Neural cell (in vitro differentiated cells): ENCODE data around the gene INTS14. TPM values are rescaled to one million over a fixed set of nuclear protein-coding genes. Genes with fewer than 3 reads are reported as not detected.

Experiments used
- H2AFZ ChIP-seq: fragments of 200-600, 300-800 bp; sonication (generic), shearing (Covaris generic); 2 replicates; pipeline ENCODE4 v1.6.0; 2014; ENCODE audit warnings: low read depth, mild to moderate bottlenecking, antibody characterized with exemption, low read length, moderate library complexity
- H3F3A ChIP-seq: fragments of 200-600 bp; shearing (Covaris generic); 2 replicates; pipeline ENCODE4 v1.6.1; 2016; ENCODE audit warnings: mild to moderate bottlenecking, moderate library complexity, mixed read lengths, antibody characterized with exemption, low read length; ENCODE audit not compliant: insufficient read depth, poor library complexity, severe bottlenecking
- H3K27ac ChIP-seq: fragments of 200-600, 300-800 bp; sonication (generic), shearing (Covaris generic); 2 replicates; pipeline ENCODE4 v1.5.1; 2014; ENCODE audit warnings: mild to moderate bottlenecking, low read length, moderate library complexity
- H3K27me3 ChIP-seq: fragments of 300-800, 200-600 bp; sonication (generic), shearing (Covaris generic); 2 replicates; pipeline ENCODE4 v1.6.0; 2014; ENCODE audit warnings: mild to moderate bottlenecking, low read depth, low read length, moderate library complexity; ENCODE audit not compliant: insufficient read depth
- H3K36me3 ChIP-seq: fragments of 300-800, 200-600 bp; sonication (generic), shearing (Covaris generic); 2 replicates; pipeline ENCODE4 v1.5.1; 2014; ENCODE audit warnings: mild to moderate bottlenecking, antibody characterized with exemption, low read length, moderate library complexity; ENCODE audit not compliant: insufficient read depth
- H3K4me2 ChIP-seq: fragments of 300-800, 200-600 bp; sonication (generic), shearing (Covaris generic); 2 replicates; pipeline ENCODE4 v1.6.0; 2014; ENCODE audit warnings: mild to moderate bottlenecking, low read length
- H3K4me3 ChIP-seq: fragments of 300-800, 200-600 bp; sonication (generic), shearing (Covaris generic); 2 replicates; pipeline ENCODE4 v1.5.1; 2014; ENCODE audit warnings: mild to moderate bottlenecking, low read length, moderate library complexity
- H3K79me2 ChIP-seq: fragments of 200-600 bp; shearing (Covaris generic); replicated peaks from 2 replicates; pipeline ENCODE4 v1.6.0; 2014; ENCODE audit warnings: mild to moderate bottlenecking, low read length, moderate library complexity; ENCODE audit not compliant: insufficient read depth
- H3K9ac ChIP-seq: fragments of 300-800, 200-600 bp; sonication (generic), shearing (Covaris generic); 2 replicates; pipeline ENCODE4 v1.6.1; 2016; ENCODE audit warnings: mild to moderate bottlenecking, low read length, mixed read lengths
- H3K9me2 ChIP-seq: fragments of 200-600 bp; shearing (Covaris generic); 2 replicates; pipeline ENCODE4 v1.6.1; 2016; ENCODE audit warnings: mild to moderate bottlenecking, low read length, mixed read lengths; ENCODE audit not compliant: insufficient read depth
- H3K9me3 ChIP-seq: fragments of 200-600, 300-800 bp; sonication (generic), shearing (Covaris generic); 2 replicates; pipeline ENCODE4 v1.6.1; 2016; ENCODE audit warnings: mild to moderate bottlenecking, mixed run types, low read length, moderate library complexity, mixed read lengths
- H4K20me1 ChIP-seq: fragments of 200-600 bp; shearing (Covaris generic); 2 replicates; pipeline ENCODE4 v1.6.1; 2016; ENCODE audit warnings: mild to moderate bottlenecking, mixed run types; ENCODE audit not compliant: insufficient read depth
- CTCF ChIP-seq: fragments of 450-650 bp; IDR thresholded peaks from 2 replicates; pipeline ENCODE4 v1.5.1; 2014; ENCODE audit warnings: antibody characterized with exemption, mild to moderate bottlenecking, moderate library complexity; ENCODE audit not compliant: poor library complexity, severe bottlenecking
- EP300 ChIP-seq: fragments of 450-650 bp; conservative IDR thresholded peaks from 2 replicates; pipeline ENCODE4 v1.6.1; 2014; ENCODE audit warnings: antibody characterized with exemption, mild to moderate bottlenecking, moderate library complexity; ENCODE audit not compliant: poor library complexity, severe bottlenecking
- EZH2 ChIP-seq: fragments of 200-600, 300-800 bp; shearing (Covaris generic), sonication (generic); IDR thresholded peaks from 2 replicates; pipeline ENCODE4 v1.6.1; 2014; ENCODE audit warnings: antibody characterized with exemption, low read length, borderline replicate concordance, mild to moderate bottlenecking; ENCODE audit not compliant: insufficient read depth, poor library complexity, severe bottlenecking
- MXI1 ChIP-seq: fragments of 450-650 bp; conservative IDR thresholded peaks from 2 replicates; pipeline ENCODE4 v1.6.1; 2014; ENCODE audit warnings: antibody characterized with exemption, mild to moderate bottlenecking; ENCODE audit not compliant: poor library complexity, severe bottlenecking
- POLR2AphosphoS5 ChIP-seq: IDR thresholded peaks from 2 replicates; pipeline ENCODE4 v1.6.1; 2012
- RAD21 ChIP-seq: fragments of 450-650 bp; conservative IDR thresholded peaks from 2 replicates; pipeline ENCODE4 v1.6.1; 2014; ENCODE audit warnings: antibody characterized with exemption, mild to moderate bottlenecking, moderate library complexity
- REST ChIP-seq: IDR thresholded peaks from 2 replicates; pipeline ENCODE4 v1.6.1; 2012; ENCODE audit warnings: borderline replicate concordance
- SMC3 ChIP-seq: fragments of 450-650 bp; conservative IDR thresholded peaks from 2 replicates; pipeline ENCODE4 v1.6.1; 2014; ENCODE audit warnings: antibody characterized with exemption, mild to moderate bottlenecking, moderate library complexity; ENCODE audit not compliant: poor library complexity
- TAF1 ChIP-seq: IDR thresholded peaks from 2 replicates; pipeline ENCODE4 v1.6.1; 2012; ENCODE audit warnings: low read depth
- polyA plus RNA-seq: library from polyadenylated mRNA; depleted of rRNA; stranded (reverse); fragments of >200 nt; gene quantifications from 2 replicates; pipeline ENCODE4 v1.2.3, GENCODE V29; 2014

INTS14 gene
- polyA plus RNA-seq, 1 donor from 2014 or later, result 49.7 TPM

GRCh38 chr15:65576664-65577063 lies 34.3 kb downstream of the INTS14 start (continued):
- TF ChIP-seq REST (no peak), TAF1 (no peak)

DNA sequence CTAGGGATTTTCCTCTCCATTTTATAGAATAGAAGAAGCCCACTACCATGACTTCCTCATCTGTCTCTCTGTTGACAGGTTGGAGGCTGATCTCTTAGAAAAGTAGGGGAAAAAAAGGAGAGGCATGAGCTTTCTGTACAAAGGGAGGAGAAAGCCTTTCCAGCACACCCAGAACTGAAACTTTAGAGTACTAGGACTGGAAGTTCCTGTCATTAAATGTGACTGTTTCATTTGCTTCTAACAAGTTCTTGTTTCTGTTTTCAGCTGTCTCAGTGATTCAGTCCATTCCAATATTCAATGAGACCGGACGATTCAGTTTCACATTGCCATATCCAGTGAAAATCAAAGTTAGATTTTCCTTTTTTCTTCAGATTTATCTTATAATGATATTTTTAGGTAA lies 39.0 kb downstream of the INTS14 start:
- no peak overlapping the region for H3K4me3 ChIP-seq
- no peaks in the 10 kb centered on the region for H3K9me3 ChIP-seq
- no peak overlapping the region for H3K9ac ChIP-seq
- H3K4me2 ChIP-seq, result no peak overlapping the region
- no peaks in the 10 kb centered on the region for H3K27me3 ChIP-seq
- peaks cover 21% of the 10 kb centered on the region for H3K36me3 ChIP-seq
- H2AFZ ChIP-seq, result no peak overlapping the region
- H3F3A ChIP-seq, result no peaks in the 10 kb centered on the region
- H3K27ac ChIP-seq, result no peak overlapping the region
- TF ChIP-seq POLR2AphosphoS5 (no peak), RAD21 (no peak)
- H4K20me1 ChIP-seq, result no peaks in the 10 kb centered on the region
- H3K79me2 ChIP-seq, result no peaks in the 10 kb centered on the region
- H3K9me2 ChIP-seq, result no peaks in the 10 kb centered on the region

GRCh38 chr15:65569728-65570127 lies 41.2 kb downstream of the INTS14 start:
- no peaks in the 10 kb centered on the region for H3F3A ChIP-seq
- no peak for TF ChIP-seq REST
- no peak for TF ChIP-seq CTCF
- no peak for TF ChIP-seq POLR2AphosphoS5
- TF ChIP-seq MXI1, result no peak
- TF ChIP-seq RAD21, result no peak
- no peak for TF ChIP-seq EP300
- no peak for TF ChIP-seq SMC3
- TF ChIP-seq EZH2, result no peak
- TF ChIP-seq TAF1, result no peak
- no peaks in the 10 kb centered on the region for H3K9me2 ChIP-seq
- H3K4me3 ChIP-seq, result no peak overlapping the region
- H3K36me3 ChIP-seq, result peaks cover 15% of the 10 kb centered on the region
- no peaks in the 10 kb centered on the region for H3K27me3 ChIP-seq
- no peaks in the 10 kb centered on the region for H3K79me2 ChIP-seq
- H4K20me1 ChIP-seq, result no peaks in the 10 kb centered on the region
- H2AFZ ChIP-seq, result no peak overlapping the region
- H3K27ac ChIP-seq, result no peak overlapping the region
- H3K9me3 ChIP-seq, result no peaks in the 10 kb centered on the region
- no peak overlapping the region for H3K4me2 ChIP-seq
- H3K9ac ChIP-seq, result no peak overlapping the region
